H54 (cell line): ENCODE measurements around the gene TPI1.

ENCODE experiments used
- DNase-seq: peaks from one replicate; pipeline ENCODE4 v3.0.0; 2011; ENCODE audit warnings: low spot score, mixed read lengths; ENCODE audit not compliant: insufficient read length
- FAIRE-seq: peaks from 3 replicates; lab custom pipeline; 2011; peaks lifted over from hg19 to GRCh38; lab: Jason Lieb, UNC
- POLR2A ChIP-seq: IDR thresholded peaks from 2 replicates; pipeline ENCODE4 v1.6.1; 2011; ENCODE audit warnings: low read depth, mild to moderate bottlenecking, low read length

The TPI1 gene

DNA sequence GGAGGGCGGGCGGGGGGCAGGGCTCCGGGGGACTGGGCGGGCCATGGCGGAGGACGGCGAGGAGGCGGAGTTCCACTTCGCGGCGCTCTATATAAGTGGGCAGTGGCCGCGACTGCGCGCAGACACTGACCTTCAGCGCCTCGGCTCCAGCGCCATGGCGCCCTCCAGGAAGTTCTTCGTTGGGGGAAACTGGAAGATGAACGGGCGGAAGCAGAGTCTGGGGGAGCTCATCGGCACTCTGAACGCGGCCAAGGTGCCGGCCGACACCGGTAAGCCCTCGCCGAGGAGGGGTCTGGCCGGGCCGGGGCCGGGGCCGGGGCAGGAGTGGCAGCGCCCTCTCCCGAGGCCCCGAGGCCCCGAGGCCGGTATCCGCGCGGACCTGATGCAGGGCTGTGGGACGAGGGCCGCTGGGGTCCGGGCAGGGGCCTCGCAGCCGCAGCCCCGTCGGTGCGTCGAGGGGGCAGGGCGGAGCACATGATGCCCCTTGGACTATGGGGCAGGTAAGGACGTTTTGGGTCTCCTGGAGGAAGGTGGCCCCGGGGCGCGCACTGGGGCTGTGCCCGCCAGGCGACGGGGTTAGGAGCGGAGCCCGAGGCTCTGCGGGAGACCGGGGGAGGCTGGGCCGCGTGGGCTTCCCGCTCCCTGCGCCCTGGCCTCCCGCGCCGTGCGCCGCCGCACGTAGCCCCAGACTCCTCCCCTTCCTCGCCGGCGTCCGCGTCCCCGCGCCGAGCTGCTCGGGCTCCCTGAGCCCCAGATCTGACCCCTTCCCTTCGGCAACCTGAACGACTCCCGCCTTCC, at the start of gene TPI1:
TSS of gene TPI1 (plus strand) at position 119 of the 798 bp plus-strand sequence. CDS start at position 155, 36 bp downstream.
- TF ChIP-seq POLR2A: peak; percentile 98
- DNase-seq (peak; percentile 69), FAIRE-seq (no peak)

DNA sequence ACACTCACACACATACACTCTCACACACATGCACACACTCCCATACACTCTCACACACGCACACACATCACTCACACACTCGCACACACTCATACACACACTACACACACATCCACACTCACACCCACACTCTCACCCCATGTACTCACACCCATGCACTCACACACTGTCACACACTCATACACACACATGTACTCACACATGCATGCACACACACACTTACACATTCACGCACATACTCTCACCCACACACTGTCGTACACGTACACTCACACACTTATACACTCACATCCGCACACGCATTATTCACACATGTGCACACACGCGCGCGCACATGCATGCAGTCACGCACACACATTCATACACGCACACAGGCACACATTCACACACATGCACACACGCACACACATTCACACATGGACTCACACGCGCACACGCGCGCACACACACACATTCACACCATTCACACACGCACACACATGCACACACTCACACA, 49.6 kb upstream of the TPI1 start:
- TF ChIP-seq POLR2A: no peak
- FAIRE-seq (no peak), DNase-seq (no peak)

DNA sequence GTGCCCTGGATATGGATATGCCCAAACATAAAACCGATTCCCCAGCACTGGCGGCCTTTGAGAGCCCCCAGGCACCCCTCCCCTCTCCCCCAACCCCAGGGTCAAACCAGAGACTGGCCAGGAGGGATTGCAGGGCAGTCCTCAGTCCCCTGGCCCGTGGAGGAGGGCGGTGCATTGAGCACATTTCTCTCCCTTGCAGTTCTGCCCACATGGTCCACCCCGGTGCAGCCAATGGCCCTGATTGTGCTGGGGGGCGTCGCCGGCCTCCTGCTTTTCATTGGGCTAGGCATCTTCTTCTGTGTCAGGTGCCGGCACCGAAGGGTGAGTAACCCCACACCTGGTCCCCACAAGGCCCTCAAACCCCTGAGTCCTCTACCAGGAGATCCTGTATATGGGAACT, 49.1 kb upstream of the TPI1 start:
- TF ChIP-seq POLR2A: no peak
- FAIRE-seq (no peak), DNase-seq (no peak)

DNA sequence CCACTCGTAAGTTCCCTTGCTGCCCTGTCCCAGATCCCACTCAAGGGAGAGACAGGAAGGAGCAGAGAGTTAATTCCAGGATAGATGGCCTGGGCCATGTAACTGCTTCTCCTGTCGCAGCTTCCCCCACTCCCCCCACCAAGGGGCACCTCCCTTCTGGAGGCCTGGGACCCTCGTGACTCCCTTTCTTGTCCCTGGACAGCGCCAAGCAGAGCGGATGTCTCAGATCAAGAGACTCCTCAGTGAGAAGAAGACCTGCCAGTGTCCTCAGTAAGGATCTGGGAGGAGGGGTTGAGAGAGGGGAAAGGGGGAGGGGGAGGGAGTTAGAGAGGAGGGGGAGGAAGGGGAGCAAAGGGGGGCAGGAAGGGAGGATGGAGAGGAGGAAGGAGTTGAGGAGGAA, 48.7 kb upstream of the TPI1 start:
- no peak for DNase-seq
- no peak for TF ChIP-seq POLR2A
- no peak for FAIRE-seq

DNA sequence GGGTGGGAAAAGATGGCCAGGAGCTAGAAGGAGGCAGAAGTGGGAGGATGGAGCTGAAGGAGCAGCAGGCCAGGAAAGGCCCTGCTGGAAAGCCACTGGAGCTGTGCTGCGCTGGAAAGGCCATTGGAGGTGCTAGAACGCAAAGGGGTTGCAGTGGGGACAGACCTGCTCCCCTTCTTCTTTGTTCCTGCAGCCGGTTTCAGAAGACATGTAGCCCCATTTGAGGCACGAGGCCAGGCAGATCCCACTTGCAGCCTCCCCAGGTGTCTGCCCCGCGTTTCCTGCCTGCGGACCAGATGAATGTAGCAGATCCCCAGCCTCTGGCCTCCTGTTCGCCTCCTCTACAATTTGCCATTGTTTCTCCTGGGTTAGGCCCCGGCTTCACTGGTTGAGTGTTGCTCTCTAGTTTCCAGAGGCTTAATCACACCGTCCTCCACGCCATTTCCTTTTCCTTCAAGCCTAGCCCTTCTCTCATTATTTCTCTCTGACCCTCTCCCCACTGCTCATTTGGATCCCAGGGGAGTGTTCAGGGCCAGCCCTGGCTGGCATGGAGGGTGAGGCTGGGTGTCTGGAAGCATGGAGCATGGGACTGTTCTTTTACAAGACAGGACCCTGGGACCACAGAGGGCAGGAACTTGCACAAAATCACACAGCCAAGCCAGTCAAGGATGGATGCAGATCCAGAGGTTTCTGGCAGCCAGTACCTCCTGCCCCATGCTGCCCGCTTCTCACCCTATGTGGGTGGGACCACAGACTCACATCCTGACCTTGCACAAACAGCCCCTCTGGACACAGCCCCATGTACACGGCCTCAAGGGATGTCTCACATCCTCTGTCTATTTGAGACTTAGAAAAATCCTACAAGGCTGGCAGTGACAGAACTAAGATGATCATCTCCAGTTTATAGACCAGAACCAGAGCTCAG, 48.0 kb upstream of the TPI1 start:
- DNase-seq (no peak), FAIRE-seq (no peak)
- TF ChIP-seq POLR2A: no peak

DNA sequence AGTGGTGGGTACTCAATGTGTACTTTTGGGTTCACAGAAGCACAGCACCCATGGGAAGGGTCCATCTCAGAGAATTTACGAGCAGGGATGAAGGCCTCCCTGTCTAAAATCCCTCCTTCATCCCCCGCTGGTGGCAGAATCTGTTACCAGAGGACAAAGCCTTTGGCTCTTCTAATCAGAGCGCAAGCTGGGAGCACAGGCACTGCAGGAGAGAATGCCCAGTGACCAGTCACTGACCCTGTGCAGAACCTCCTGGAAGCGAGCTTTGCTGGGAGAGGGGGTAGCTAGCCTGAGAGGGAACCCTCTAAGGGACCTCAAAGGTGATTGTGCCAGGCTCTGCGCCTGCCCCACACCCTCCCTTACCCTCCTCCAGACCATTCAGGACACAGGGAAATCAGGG, 47.2 kb upstream of the TPI1 start:
- no peak for DNase-seq
- FAIRE-seq: no peak
- TF ChIP-seq POLR2A: no peak

DNA sequence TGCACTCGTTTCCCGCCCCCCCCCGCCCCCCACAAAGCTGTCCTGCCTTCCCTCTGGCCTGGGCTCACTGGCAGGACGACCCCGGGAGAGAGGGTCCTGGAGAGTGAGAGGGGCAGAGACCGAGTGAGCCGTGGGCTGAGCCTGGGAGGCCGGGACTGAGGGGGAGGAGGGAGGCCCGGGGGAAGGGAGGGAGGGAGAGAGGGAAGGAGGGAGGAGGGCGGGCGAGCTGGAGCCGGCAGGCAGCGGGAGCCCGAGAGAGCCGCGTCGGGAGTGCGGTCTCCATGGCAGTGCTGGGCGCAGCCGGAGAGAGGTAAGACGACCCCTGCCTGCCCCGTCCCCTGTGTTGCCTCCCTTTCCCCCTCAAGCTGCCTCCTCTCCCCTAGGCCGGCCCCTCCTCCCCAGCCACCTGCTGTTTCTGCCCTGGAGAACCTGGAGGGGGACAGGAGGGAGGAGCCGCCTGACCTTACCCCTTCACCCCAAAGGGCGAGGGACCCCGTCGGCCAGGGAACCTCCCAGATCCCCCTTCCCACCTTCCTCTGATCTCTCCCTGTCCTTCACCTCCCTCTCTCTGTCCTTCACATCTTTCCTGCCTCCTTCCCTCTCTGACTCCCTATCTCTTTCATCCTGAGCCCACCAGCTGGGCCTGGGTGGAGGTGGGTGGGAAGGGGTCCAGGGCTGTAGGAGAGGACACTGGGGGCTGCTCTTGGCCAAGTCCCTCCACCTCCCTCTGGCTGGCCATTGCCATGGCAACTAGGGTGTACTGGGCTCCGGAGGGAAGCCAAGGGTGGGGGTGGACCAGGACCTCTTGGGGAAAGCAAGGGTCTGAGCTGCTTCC, 45.5 kb upstream of the TPI1 start, which contains the start of gene GPR162:
TSS of gene GPR162 (plus strand) at position 231 of the 835 bp plus-strand sequence. CDS start 2,078 bp downstream, outside the sequence.
- FAIRE-seq: no peak
- peak; percentile 75 for DNase-seq
- 0 out of 2 replicates have a peak, but pooled peaks have one; percentile 22 for TF ChIP-seq POLR2A

DNA sequence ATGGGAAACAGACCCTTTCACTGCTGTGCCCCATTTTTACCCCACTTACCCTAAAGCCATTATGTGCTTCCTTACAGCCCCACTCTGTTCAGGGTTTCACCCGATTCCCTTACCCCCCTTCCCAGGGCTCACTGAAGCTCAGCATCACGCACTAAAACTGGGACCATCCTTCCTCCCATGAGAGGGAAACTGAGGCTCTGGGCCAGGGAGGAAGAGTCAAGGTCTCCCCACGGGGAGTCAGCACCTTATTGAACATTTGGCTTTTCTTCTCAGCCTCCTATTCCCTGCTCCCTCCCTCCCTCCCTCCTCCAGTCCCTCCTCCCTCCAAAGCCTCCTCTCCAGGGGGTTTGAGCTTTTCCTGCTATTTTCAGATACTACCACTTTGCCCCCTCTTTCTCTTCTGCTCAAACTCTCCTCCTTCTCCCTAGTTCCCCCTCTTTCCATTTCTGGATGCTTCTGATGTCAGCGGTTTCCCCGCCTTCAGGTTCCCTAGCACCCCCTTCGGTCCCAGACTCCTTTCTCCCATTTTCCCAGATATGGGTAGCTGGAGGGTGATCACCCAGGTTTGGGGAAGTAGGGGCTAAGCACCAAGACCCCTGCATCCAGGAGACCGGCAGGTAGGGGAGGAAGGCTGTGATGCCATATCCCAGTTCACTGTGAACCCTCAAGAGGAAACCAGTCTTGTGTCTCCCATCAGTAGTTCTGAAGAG, 44.8 kb upstream of the TPI1 start:
- no peak for FAIRE-seq
- TF ChIP-seq POLR2A: no peak

DNA sequence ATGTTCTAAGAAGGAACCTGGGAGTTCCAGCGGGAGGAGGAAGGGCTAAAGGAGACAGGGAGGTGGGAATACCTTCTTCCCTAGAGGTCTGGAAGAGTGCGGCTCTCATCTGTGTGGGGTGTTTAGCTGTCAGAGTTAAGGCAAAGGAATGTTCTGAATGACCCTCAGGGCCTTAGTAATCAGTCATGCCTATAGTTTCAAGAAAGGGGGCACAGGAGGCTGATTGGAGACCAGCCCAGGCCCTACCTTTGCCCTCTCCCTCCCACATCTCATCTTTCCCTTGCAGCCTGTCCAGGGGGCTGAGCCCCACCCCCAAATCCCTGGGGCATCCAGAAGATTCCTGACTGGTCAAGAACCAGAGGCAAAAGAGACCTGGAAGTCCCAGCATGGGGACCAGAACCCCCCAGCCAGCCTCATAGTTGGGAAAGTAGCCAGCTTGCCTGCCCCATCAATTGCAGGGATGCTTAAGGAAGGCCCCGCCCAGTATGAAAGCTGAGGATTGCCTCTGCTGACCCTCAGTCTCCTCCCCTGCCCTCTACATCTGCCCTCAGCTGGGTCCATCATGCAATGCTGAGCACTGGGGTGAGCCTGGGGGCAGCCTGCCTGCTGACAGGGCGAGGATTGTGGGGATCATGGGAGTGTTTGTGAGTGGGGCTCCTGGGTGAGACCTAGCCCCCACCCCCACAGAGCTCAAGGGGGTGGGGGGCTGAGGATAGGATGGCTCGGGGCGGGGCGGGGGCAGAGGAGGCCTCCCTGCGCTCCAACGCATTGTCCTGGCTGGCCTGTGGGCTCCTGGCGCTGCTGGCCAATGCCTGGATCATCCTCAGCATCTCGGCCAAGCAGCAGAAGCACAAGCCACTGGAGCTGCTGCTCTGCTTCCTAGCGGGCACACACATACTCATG, 43.9 kb upstream of the TPI1 start:
- DNase-seq: no peak
- TF ChIP-seq POLR2A: no peak
- no peak for FAIRE-seq

More for the DNA sequence above, 44.8 kb upstream of the TPI1 start:
- no peak for DNase-seq

DNA sequence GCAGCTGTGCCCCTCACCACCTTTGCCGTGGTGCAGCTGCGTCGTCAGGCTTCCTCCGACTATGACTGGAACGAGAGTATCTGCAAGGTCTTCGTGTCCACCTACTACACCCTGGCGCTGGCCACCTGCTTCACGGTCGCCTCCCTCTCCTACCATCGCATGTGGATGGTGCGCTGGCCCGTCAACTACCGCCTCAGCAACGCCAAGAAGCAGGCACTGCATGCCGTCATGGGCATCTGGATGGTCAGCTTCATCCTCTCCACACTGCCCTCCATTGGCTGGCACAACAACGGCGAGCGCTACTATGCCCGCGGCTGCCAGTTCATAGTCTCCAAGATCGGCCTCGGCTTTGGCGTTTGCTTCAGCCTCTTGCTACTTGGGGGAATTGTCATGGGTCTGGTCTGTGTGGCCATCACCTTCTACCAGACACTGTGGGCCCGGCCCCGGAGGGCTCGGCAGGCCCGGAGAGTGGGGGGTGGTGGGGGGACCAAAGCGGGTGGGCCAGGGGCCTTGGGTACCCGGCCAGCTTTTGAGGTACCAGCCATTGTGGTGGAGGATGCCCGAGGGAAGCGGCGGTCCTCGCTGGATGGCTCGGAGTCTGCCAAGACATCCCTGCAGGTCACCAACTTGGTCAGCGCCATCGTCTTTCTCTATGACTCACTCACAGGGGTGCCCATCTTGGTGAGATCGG, 43.1 kb upstream of the TPI1 start:
- FAIRE-seq: no peak
- no peak for DNase-seq
- TF ChIP-seq POLR2A: no peak

DNA sequence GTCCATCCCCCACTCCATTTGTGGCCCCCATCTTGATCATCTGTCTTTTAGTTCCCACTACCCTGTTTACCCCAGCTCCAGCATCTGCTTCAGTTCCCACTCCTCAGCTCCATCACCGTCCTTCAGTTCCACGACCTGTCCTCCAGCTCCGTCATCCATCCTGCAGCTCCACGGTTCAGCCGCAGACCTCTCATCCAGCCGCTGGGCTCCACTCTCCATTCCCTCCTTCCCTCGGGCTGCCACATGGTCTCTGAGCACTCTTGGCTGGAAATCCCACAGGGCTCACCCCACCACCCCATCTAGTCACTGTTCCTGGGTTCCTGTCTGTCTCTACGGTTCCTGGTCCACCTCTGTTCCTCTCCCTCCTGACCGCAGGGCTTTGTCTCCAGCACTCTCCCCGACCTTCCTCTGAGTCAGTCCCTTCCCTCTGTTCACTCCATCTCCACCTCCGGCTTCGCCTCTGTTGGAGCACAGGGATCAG, 42.4 kb upstream of the TPI1 start:
- DNase-seq: no peak
- FAIRE-seq: no peak
- TF ChIP-seq POLR2A: no peak
